Measurements from ENCODE around the gene DTHD1. TPM values are rescaled to one million over a fixed set of nuclear protein-coding genes. Genes with fewer than 3 reads are reported as not detected.

DTHD1 gene
- total and polyA plus RNA-seq, 2 experiments from 2014 or later: not detected

GRCh38 chr4:36320117-36320896 lies 38.9 kb downstream of the DTHD1 start:
- Histone ChIP-seq H3K4me1 (ENCODE audit: insufficient read depth) (no peaks in the 10 kb centered on the region), H3K79me2 (ENCODE audit: insufficient read depth) (no peaks in the 10 kb centered on the region), H3K9me3 (ENCODE audit: low read depth) (no peaks in the 10 kb centered on the region), H3K27me3 (replicated peaks; ENCODE audit: insufficient read depth) (no peaks in the 10 kb centered on the region), H3K9me2 (ENCODE audit: insufficient read depth) (no peaks in the 10 kb centered on the region), H3K4me3 (no peak overlapping the region), H4K20me1 (ENCODE audit: insufficient read depth) (no peaks in the 10 kb centered on the region), H3K36me3 (ENCODE audit: low read depth) (no peaks in the 10 kb centered on the region), H3F3A (ENCODE audit: insufficient read depth) (no peaks in the 10 kb centered on the region), H3K4me2 (ENCODE audit: unreplicated experiment) (no peak overlapping the region), H2AFZ (no peak overlapping the region), H3K9ac (no peak overlapping the region), H3K27ac (no peak overlapping the region)
- TF ChIP-seq EZH2phosphoT487 (IDR thresholded peaks at IDR 0.05; ENCODE audit: insufficient read depth, low read depth) (no peak), EZH2 (IDR thresholded peaks at IDR 0.05; ENCODE audit: insufficient read depth, poor library complexity, severe bottlenecking) (no peak)
- no peak for DNase-seq
- WGBS, 2 experiments (ENCODE audit: low coverage in 1 of 2, low lambda C conversion rate in 2 of 2, missing lambda C conversion rate in 2 of 2): 25% methylated on average over 6 of the region's 6 CpGs
- in situ Hi-C loops (cut with MboI): loop anchor here (25.0 kb wide), 1 partner anchor 92 kb away; no protein-coding TSS in a partner anchor

- no peak overlapping the region for H3K9ac ChIP-seq
- H4K20me1 ChIP-seq (ENCODE audit: insufficient read depth): no peaks in the 10 kb centered on the region
- H3K4me2 ChIP-seq (ENCODE audit: unreplicated experiment): no peak overlapping the region
- no peaks in the 10 kb centered on the region for H3K9me3 ChIP-seq (ENCODE audit: low read depth)
- no peak overlapping the region for H3K4me3 ChIP-seq
- H3K9me2 ChIP-seq (ENCODE audit: insufficient read depth): no peaks in the 10 kb centered on the region
- in situ Hi-C loops (cut with MboI): loop anchor here (25.0 kb wide), 1 partner anchor 91 kb away; no protein-coding TSS in a partner anchor
- H2AFZ ChIP-seq: no peak overlapping the region
- 22 to 24% methylated on average over 4 of the region's 4 CpGs for WGBS, 2 experiments (ENCODE audit: low coverage in 1 of 2, low lambda C conversion rate in 2 of 2, missing lambda C conversion rate in 2 of 2)
- H3F3A ChIP-seq (ENCODE audit: insufficient read depth): no peaks in the 10 kb centered on the region
- TF ChIP-seq EZH2phosphoT487 (IDR thresholded peaks at IDR 0.05; ENCODE audit: insufficient read depth, low read depth) (no peak), EZH2 (IDR thresholded peaks at IDR 0.05; ENCODE audit: insufficient read depth, poor library complexity, severe bottlenecking) (no peak)
- no peak for DNase-seq
- H3K79me2 ChIP-seq (ENCODE audit: insufficient read depth): no peaks in the 10 kb centered on the region
- H3K36me3 ChIP-seq (ENCODE audit: low read depth): no peaks in the 10 kb centered on the region
- H3K4me1 ChIP-seq (ENCODE audit: insufficient read depth): no peaks in the 10 kb centered on the region
- H3K27me3 ChIP-seq (replicated peaks; ENCODE audit: insufficient read depth): no peaks in the 10 kb centered on the region
- no peak overlapping the region for H3K27ac ChIP-seq
Observed at GRCh38 chr4:36321176-36321575, 39.8 kb downstream of the DTHD1 start.

- Histone ChIP-seq H3K79me2 (ENCODE audit: insufficient read depth) (no peaks in the 10 kb centered on the region), H3K36me3 (ENCODE audit: low read depth) (no peaks in the 10 kb centered on the region)
Observed at GRCh38 chr4:36322921-36323354, 41.5 kb downstream of the DTHD1 start.

GRCh38 chr4:36323816-36324419 lies 42.5 kb downstream of the DTHD1 start:
- Histone ChIP-seq H3K9me3 (ENCODE audit: low read depth) (no peaks in the 10 kb centered on the region), H3K36me3 (ENCODE audit: low read depth) (no peaks in the 10 kb centered on the region), H3F3A (ENCODE audit: insufficient read depth) (no peaks in the 10 kb centered on the region), H3K27ac (no peak overlapping the region), H3K79me2 (ENCODE audit: insufficient read depth) (no peaks in the 10 kb centered on the region), H3K9ac (no peak overlapping the region), H3K4me2 (ENCODE audit: unreplicated experiment) (no peak overlapping the region), H3K4me1 (ENCODE audit: insufficient read depth) (no peaks in the 10 kb centered on the region), H3K4me3 (no peak overlapping the region), H3K27me3 (replicated peaks; ENCODE audit: insufficient read depth) (no peaks in the 10 kb centered on the region), H3K9me2 (ENCODE audit: insufficient read depth) (no peaks in the 10 kb centered on the region), H2AFZ (no peak overlapping the region), H4K20me1 (ENCODE audit: insufficient read depth) (no peaks in the 10 kb centered on the region)
- in situ Hi-C loops (cut with MboI): loop anchor here (25.0 kb wide), 1 partner anchor 88 kb away; no protein-coding TSS in a partner anchor
- no peak for TF ChIP-seq EZH2 (IDR thresholded peaks at IDR 0.05; ENCODE audit: insufficient read depth, poor library complexity, severe bottlenecking)
- no peak for DNase-seq
- WGBS, 2 experiments (ENCODE audit: low coverage in 1 of 2, low lambda C conversion rate in 2 of 2, missing lambda C conversion rate in 2 of 2): 6% methylated on average over 2 of the region's 2 CpGs

More at GRCh38 chr4:36322921-36323354, 41.5 kb downstream of the DTHD1 start:
- Histone ChIP-seq H3K4me3 (no peak overlapping the region), H3K9ac (no peak overlapping the region), H3K4me1 (ENCODE audit: insufficient read depth) (no peaks in the 10 kb centered on the region), H3K9me2 (ENCODE audit: insufficient read depth) (no peaks in the 10 kb centered on the region), H3F3A (ENCODE audit: insufficient read depth) (no peaks in the 10 kb centered on the region), H3K9me3 (ENCODE audit: low read depth) (no peaks in the 10 kb centered on the region), H2AFZ (no peak overlapping the region), H3K4me2 (ENCODE audit: unreplicated experiment) (no peak overlapping the region), H3K27me3 (replicated peaks; ENCODE audit: insufficient read depth) (no peaks in the 10 kb centered on the region), H4K20me1 (ENCODE audit: insufficient read depth) (no peaks in the 10 kb centered on the region), H3K27ac (no peak overlapping the region)
- WGBS, 2 experiments (ENCODE audit: low coverage in 1 of 2, low lambda C conversion rate in 2 of 2, missing lambda C conversion rate in 2 of 2): 35 to 36% methylated on average over 7 of the region's 7 CpGs
- TF ChIP-seq EZH2 (IDR thresholded peaks at IDR 0.05; ENCODE audit: insufficient read depth, poor library complexity, severe bottlenecking) (no peak), EZH2phosphoT487 (IDR thresholded peaks at IDR 0.05; ENCODE audit: insufficient read depth, low read depth) (no peak)
- in situ Hi-C loops (cut with MboI): loop anchor here (25.0 kb wide), 1 partner anchor 89 kb away; no protein-coding TSS in a partner anchor
- no peak for DNase-seq
